Measurements from ENCODE around the gene TUBB6. TPM values are rescaled to one million over a fixed set of nuclear protein-coding genes. Genes with fewer than 3 reads are reported as not detected.

TUBB6 gene
- total RNA-seq, 1 experiment from 2014 or later = 125 TPM

DNA sequence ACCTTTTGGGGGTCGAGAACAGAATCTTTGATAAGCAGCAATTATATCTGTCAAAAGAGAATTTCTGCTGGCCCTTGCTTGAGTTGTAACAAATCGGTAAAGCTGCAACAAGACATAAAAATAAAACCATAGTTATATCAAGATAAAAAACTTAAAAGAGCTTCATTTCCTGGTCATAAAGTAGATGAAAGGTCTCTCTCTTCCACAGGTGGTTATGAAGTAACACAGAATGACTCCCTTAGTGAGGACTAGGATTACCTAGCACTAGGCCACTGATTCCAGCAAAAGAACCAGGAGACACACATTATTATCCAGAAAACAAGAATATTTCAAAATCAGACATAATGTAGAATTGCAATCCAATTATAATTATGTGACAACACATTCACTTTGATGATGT, 63.5 kb downstream of the TUBB6 start:
- CTCF ChIA-PET = no interaction called here
- TF ChIP-seq, protein P1, sequence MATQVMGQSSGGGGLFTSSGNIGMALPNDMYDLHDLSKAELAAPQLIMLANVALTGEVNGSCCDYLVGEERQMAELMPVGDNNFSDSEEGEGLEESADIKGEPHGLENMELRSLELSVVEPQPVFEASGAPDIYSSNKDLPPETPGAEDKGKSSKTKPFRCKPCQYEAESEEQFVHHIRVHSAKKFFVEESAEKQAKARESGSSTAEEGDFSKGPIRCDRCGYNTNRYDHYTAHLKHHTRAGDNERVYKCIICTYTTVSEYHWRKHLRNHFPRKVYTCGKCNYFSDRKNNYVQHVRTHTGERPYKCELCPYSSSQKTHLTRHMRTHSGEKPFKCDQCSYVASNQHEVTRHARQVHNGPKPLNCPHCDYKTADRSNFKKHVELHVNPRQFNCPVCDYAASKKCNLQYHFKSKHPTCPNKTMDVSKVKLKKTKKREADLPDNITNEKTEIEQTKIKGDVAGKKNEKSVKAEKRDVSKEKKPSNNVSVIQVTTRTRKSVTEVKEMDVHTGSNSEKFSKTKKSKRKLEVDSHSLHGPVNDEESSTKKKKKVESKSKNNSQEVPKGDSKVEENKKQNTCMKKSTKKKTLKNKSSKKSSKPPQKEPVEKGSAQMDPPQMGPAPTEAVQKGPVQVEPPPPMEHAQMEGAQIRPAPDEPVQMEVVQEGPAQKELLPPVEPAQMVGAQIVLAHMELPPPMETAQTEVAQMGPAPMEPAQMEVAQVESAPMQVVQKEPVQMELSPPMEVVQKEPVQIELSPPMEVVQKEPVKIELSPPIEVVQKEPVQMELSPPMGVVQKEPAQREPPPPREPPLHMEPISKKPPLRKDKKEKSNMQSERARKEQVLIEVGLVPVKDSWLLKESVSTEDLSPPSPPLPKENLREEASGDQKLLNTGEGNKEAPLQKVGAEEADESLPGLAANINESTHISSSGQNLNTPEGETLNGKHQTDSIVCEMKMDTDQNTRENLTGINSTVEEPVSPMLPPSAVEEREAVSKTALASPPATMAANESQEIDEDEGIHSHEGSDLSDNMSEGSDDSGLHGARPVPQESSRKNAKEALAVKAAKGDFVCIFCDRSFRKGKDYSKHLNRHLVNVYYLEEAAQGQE (IDR thresholded peaks at IDR 0.05; ENCODE audit: insufficient read depth in 1 of 2, low read depth in 2 of 2, low read length in 1 of 2) = no peak
- TF ChIP-seq SIN3A (IDR thresholded peaks at IDR 0.05; ENCODE audit: borderline replicate concordance, insufficient read depth, low read depth, low read length) (no peak), POLR2AphosphoS5 (IDR thresholded peaks at IDR 0.05; ENCODE audit: low read depth, low read length) (no peak), TCF7L2 (IDR thresholded peaks at IDR 0.05; ENCODE audit: low read depth, low read length) (no peak)
- TF ChIP-seq, protein P2, sequence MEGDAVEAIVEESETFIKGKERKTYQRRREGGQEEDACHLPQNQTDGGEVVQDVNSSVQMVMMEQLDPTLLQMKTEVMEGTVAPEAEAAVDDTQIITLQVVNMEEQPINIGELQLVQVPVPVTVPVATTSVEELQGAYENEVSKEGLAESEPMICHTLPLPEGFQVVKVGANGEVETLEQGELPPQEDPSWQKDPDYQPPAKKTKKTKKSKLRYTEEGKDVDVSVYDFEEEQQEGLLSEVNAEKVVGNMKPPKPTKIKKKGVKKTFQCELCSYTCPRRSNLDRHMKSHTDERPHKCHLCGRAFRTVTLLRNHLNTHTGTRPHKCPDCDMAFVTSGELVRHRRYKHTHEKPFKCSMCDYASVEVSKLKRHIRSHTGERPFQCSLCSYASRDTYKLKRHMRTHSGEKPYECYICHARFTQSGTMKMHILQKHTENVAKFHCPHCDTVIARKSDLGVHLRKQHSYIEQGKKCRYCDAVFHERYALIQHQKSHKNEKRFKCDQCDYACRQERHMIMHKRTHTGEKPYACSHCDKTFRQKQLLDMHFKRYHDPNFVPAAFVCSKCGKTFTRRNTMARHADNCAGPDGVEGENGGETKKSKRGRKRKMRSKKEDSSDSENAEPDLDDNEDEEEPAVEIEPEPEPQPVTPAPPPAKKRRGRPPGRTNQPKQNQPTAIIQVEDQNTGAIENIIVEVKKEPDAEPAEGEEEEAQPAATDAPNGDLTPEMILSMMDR (IDR thresholded peaks at IDR 0.05) = no peak
- Histone ChIP-seq H3K36me3 (ENCODE audit: control insufficient read depth, insufficient read depth, low read length) (peaks cover 5% of the 10 kb centered on the region; the same call in 1 of the 2 replicates), H3K4me1 (ENCODE audit: control insufficient read depth, insufficient read depth, low read length) (peaks cover 18% of the 10 kb centered on the region; the same call in 1 of the 2 replicates), H3K9me3 (ENCODE audit: control insufficient read depth, insufficient read depth, low read depth, low read length) (no peaks in the 10 kb centered on the region), H3K27ac (ENCODE audit: low read length) (no peak overlapping the region), H3K4me3 (ENCODE audit: low read depth in 2 of 2, low read length in 2 of 2) (no peak overlapping the region), H3K27me3 (ENCODE audit: control insufficient read depth, insufficient read depth, low read length) (no peaks in the 10 kb centered on the region)
- POLR2A ChIA-PET = interaction anchor here (1.0 kb wide), 1 partner anchor 13 kb away, joined by 4 read pairs; no protein-coding TSS in a partner anchor
- no peak for DNase-seq (ENCODE audit: low read depth, low spot score)
- BruUV-seq (replicated peaks) = no TSS peak
- in situ Hi-C loops (cut with HindIII; ENCODE audit: low pct_unique_long_range_greater_than_20kb, low sequenced_read_pairs) (no loop called here), intact Hi-C loops (cut with micrococcal nuclease; ENCODE audit: unreplicated experiment) (no loop called here)
- ATAC-seq = no peak

DNA sequence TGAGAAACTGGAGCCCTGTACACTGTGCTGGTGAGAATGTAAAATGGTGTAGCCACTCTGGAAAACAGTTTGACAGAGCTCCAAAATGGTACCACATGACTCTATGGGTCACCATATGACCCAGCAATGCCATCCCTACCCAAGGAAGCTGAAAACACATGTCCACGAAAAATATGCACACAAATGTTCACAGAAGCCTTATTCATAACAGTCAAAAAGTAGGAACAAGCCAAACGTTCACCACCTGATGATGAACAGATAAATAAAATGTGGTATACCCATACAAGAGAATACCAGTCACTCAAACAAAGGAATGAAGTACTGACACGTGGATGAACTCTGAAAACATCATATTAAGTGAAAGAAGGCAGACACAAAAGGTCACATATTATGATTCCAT, 64.4 kb downstream of the TUBB6 start:
- ChIA-PET CTCF (no interaction called here), POLR2A (no interaction called here)
- no peak overlapping the region for H3K27ac ChIP-seq (ENCODE audit: low read length)
- H3K9me3 ChIP-seq (ENCODE audit: control insufficient read depth, insufficient read depth, low read depth, low read length) = no peaks in the 10 kb centered on the region
- H3K36me3 ChIP-seq (ENCODE audit: control insufficient read depth, insufficient read depth, low read length) = peaks cover 2% of the 10 kb centered on the region; the same call in 1 of the 2 replicates
- intact Hi-C loops (cut with micrococcal nuclease; ENCODE audit: unreplicated experiment) (no loop called here), in situ Hi-C loops (cut with HindIII; ENCODE audit: low pct_unique_long_range_greater_than_20kb, low sequenced_read_pairs) (no loop called here)
- peaks cover 18% of the 10 kb centered on the region; the same call in 1 of the 2 replicates for H3K4me1 ChIP-seq (ENCODE audit: control insufficient read depth, insufficient read depth, low read length)
- ATAC-seq (no peak), DNase-seq (ENCODE audit: low read depth, low spot score) (no peak)
- BruUV-seq (replicated peaks) = no TSS peak
- H3K27me3 ChIP-seq (ENCODE audit: control insufficient read depth, insufficient read depth, low read length) = no peaks in the 10 kb centered on the region
- no peak overlapping the region for H3K4me3 ChIP-seq (ENCODE audit: low read depth in 2 of 2, low read length in 2 of 2)
- TF ChIP-seq, protein P2 (IDR thresholded peaks at IDR 0.05) = no peak
- TF ChIP-seq TCF7L2 (IDR thresholded peaks at IDR 0.05; ENCODE audit: low read depth, low read length) = no peak
- no peak for TF ChIP-seq POLR2AphosphoS5 (IDR thresholded peaks at IDR 0.05; ENCODE audit: low read depth, low read length)
- TF ChIP-seq SIN3A (IDR thresholded peaks at IDR 0.05; ENCODE audit: borderline replicate concordance, insufficient read depth, low read depth, low read length) = no peak
- TF ChIP-seq, protein P1 (IDR thresholded peaks at IDR 0.05; ENCODE audit: insufficient read depth in 1 of 2, low read depth in 2 of 2, low read length in 1 of 2) = no peak

Data from Panc1 (cell line).